ENCODE measurements around the gene PTCHD4. TPM values are rescaled to one million over a fixed set of nuclear protein-coding genes. Genes with fewer than 3 reads are reported as not detected.
"Not testable (repeated sequence)": the region's sequence is repeated elsewhere in the genome, so short reads cannot be mapped to it uniquely, and the experiment has no call there.

PTCHD4 gene
- 16.1 TPM for total RNA-seq

- DNase-seq = no peak
Observed at GRCh38 chr6:48111143-48111506, at the start of gene PTCHD4. Gene PTCHD4, minus strand, starts transcription at chr6:48111197. Its CDS starts 42,240 bp downstream, at chr6:48068957.

- no peak for DNase-seq
Observed at GRCh38 chr6:48151142-48151541, 40.1 kb upstream of the PTCHD4 start.

GRCh38 chr6:48150701-48151100 lies 39.7 kb upstream of the PTCHD4 start:
- no peak for DNase-seq

GRCh38 chr6:48147051-48147450 lies 36.1 kb upstream of the PTCHD4 start:
- no peak for DNase-seq

GRCh38 chr6:48144021-48144420 lies 33.0 kb upstream of the PTCHD4 start:
- DNase-seq = no peak

GRCh38 chr6:48141975-48142374 lies 31.0 kb upstream of the PTCHD4 start:
- no peak for DNase-seq

- no peak for DNase-seq
Observed at GRCh38 chr6:48139818-48140614, 29.0 kb upstream of the PTCHD4 start.

- no peak for DNase-seq
Observed at GRCh38 chr6:48136856-48137255, 25.9 kb upstream of the PTCHD4 start.

GRCh38 chr6:48135323-48136084 lies 24.5 kb upstream of the PTCHD4 start:
- no peak for DNase-seq

GRCh38 chr6:48134246-48134645 lies 23.2 kb upstream of the PTCHD4 start:
- no peak for DNase-seq

GRCh38 chr6:48123601-48124000 lies 12.6 kb upstream of the PTCHD4 start:
- DNase-seq = no peak

GRCh38 chr6:48121983-48122749 lies 11.2 kb upstream of the PTCHD4 start:
- DNase-seq = not testable (repeated sequence)

GRCh38 chr6:48116699-48117645 lies 6.0 kb upstream of the PTCHD4 start:
- DNase-seq = no peak

GRCh38 chr6:48113130-48113529 lies 2.1 kb upstream of the PTCHD4 start:
- DNase-seq = no peak

- DNase-seq = no peak
Observed at GRCh38 chr6:48111575-48111974, 578 bp upstream of the PTCHD4 start.

GRCh38 chr6:48110436-48111142 lies 408 bp downstream of the PTCHD4 start:
- no peak for DNase-seq

GRCh38 chr6:48109944-48110343 lies 1.1 kb downstream of the PTCHD4 start:
- DNase-seq = no peak

GRCh38 chr6:48102476-48103195 lies 8.4 kb downstream of the PTCHD4 start:
- not testable (repeated sequence) for DNase-seq

GRCh38 chr6:48101290-48101689 lies 9.7 kb downstream of the PTCHD4 start:
- no peak for DNase-seq

GRCh38 chr6:48100588-48100895 lies 10.5 kb downstream of the PTCHD4 start:
- DNase-seq = no peak

Measured in occipital lobe (tissue), 2 donors.